HepG2 (cell line): ENCODE results near the gene MIDN.

Source experiments
- ELF4 ChIP-seq: sonication (generic); formaldehyde crosslinking; IDR thresholded peaks from 2 replicates; pipeline ENCODE4 v1.5.0; 2020; ENCODE audit warnings: missing genetic modification reagents, mild to moderate bottlenecking, moderate library complexity, borderline replicate concordance
- NFE2L2 ChIP-seq: fragments of 150-350 bp; IDR thresholded peaks from 2 replicates; pipeline ENCODE4 v1.6.1; 2014; ENCODE audit warnings: low read length
- POLR2A ChIP-seq, 2 experiments: IDR thresholded peaks; 2 replicates each; pipeline ENCODE4 v1.6.1; 2011; ENCODE audit warnings: low read depth in 2 of 2, low read length in 2 of 2, mild to moderate bottlenecking in 1 of 2, moderate library complexity in 1 of 2; ENCODE audit not compliant: insufficient read depth in 1 of 2
- ZNF30 ChIP-seq: sonication (generic); formaldehyde crosslinking; IDR thresholded peaks from 2 replicates; pipeline ENCODE4 v1.5.0; 2020; ENCODE audit warnings: mild to moderate bottlenecking, missing genetic modification reagents

DNA sequence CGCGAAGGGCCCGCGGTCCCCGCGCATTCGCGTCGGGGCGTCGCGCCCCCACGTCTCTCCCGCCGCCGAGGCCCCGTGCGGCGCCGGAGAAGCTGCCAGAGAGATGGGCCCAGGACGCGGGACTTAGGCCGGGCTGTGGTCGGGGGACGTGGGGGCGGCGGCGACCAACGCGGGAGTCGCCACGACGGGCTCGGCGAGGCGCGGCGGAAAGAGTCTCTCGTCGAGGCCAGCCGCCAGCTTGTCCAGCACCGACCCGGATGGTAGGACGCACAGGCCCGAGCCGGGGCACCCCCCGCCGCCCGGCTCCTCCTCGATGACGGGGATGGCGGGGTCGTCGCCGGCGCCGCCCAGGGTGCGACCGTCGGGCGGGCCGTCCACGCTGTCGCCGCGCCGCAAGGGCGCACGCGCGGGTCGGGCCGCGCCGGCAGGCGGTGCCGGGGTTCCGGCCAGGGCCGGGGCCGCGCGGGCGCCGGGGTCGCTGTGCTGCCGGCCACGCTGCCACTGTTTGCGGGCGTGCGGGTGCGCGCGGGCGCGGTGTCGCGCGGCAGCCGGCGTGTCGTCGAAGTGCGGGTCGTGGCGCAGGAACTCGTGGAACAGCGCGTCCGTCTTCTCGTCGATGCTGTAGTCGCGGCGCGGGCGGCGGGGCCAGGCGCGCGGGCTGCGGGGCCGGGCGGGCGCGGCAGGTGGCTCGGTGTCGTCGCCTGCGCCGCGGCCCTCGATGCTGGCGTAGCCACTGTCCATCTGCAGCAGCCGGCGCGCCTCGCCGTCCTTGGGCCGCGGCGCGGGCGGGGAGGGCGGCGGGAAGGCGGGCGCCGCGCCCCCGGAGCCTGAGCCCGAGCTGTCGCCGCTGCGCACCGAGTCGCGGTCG lies 19.1 kb upstream of the MIDN start:
- TF ChIP-seq ELF4 (no peak), NFE2L2 (no peak), ZNF30 (CRISPR knock-in tag) (no peak), POLR2A (IDR thresholded peaks at IDR 0.05; ENCODE audit: insufficient read depth in 1 of 2, low read depth in 2 of 2, low read length in 2 of 2) (no peak)
